Fibroblast of gingiva (primary cell): ENCODE results near the gene MXI1.
A peak's percentile ranks its signal among the peaks of the same experiment; 100 is the strongest.
"Not testable (repeated sequence)": the region's sequence is repeated elsewhere in the genome, so short reads cannot be mapped to it uniquely, and the experiment has no call there.

Source experiments
- DNase-seq: peaks from one replicate; pipeline ENCODE4 v3.0.0-alpha.2; 2011; ENCODE audit warnings: low read depth

MXI1 gene

GRCh38 chr10:110181911-110182310 lies 25.5 kb upstream of the MXI1 start:
- DNase-seq = no peak

GRCh38 chr10:110184398-110184797 lies 23.0 kb upstream of the MXI1 start:
- no peak for DNase-seq

DNA sequence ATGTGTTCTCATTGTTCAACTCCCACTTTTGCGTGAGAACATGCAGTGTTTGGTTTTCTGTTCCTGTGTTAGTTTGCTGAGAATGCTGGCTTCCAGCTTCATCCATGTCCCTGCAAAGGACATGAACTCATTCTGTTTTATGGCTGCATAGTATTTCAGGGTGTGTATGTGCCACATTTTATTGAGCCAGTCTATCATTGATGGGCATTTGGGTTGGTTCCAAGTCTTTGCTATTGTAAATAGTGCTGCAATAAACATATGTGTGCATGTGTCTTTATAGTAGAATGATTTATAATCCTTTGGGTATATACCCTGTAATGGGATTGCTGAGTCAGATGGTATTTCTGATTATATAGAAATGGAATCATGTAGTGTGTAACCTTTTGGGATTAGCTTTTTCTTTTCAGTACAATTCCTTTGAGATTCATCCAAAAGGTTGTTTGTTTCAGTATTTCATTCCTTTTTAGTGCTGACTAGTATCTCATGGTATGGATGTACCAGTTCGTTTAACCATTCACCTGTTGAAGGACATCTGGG lies 21.7 kb upstream of the MXI1 start:
- not testable (repeated sequence) for DNase-seq

GRCh38 chr10:110190170-110190569 lies 17.2 kb upstream of the MXI1 start:
- DNase-seq = no peak

DNA sequence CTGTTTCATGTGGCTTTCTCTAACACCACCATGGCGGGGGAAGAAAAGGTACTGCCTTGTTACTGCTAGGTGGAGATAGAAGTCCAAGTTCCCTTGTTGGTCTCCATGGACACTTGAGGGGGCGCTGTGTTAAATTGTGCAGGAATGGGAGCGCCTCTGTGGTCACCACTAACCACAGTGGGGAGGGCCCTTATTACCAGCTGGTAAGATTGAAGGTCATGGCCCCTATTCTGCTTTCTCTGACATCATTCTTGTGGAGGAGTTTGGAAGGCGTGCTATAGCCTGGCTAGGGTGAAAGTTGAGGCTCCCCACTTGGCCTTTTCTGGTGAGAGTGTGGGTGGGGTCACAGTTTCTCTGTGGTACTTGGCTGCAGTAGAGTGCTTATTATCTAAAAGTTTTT lies 14.9 kb upstream of the MXI1 start:
- DNase-seq = no peak

DNA sequence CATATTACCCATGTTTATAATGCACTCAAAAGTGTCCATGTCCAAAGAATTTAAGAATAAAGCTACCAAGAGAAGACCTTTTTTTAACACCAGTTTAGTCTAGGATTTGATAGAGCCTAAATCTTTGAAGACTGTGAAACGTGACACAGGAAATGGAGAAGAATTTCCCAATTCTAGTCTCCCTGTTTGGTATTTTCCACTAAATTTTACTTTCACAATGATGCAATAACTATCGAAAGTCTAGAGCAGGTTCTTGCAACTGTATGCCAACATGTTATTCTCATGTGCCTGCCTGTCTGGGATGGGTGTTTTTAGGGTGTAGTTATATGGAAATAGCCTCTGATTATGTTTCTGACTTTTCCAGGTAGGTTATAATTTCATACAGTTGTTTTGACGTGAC lies 6.9 kb upstream of the MXI1 start:
- no peak for DNase-seq

- DNase-seq = not testable (repeated sequence)
Measured at GRCh38 chr10:110201046-110201445, 6.4 kb upstream of the MXI1 start.

- no peak for DNase-seq
Measured at GRCh38 chr10:110203500-110204455, 3.6 kb upstream of the MXI1 start.

DNA sequence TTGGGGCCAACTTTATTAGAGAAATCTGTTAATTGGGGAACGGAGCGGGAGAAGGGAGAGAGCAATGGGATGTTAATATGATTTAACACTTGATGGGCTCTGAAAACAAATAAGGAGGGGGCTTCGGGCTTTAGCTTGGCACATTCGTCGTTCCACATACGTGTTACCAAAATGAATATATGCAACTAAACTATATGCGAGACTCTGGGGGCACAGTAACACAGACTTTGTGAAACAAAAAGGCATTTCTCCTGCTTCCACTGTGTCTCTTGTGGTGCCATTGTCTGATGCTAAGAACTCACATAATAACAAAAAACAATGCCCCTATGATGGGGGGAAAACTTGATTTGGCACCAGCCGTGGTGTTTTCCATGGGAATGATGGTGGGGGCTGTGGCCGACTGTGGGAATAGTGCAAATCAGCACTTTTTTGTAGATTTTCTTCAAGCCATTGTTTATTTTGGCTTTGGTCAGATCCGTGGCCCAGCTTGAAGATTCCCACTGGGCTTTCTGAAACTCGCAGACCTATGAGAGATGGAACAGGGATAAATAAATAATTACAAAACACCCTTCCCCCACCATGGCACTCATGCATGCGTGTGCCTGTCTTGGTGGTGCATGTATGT lies 2.2 kb upstream of the MXI1 start:
- DNase-seq = no peak

DNA sequence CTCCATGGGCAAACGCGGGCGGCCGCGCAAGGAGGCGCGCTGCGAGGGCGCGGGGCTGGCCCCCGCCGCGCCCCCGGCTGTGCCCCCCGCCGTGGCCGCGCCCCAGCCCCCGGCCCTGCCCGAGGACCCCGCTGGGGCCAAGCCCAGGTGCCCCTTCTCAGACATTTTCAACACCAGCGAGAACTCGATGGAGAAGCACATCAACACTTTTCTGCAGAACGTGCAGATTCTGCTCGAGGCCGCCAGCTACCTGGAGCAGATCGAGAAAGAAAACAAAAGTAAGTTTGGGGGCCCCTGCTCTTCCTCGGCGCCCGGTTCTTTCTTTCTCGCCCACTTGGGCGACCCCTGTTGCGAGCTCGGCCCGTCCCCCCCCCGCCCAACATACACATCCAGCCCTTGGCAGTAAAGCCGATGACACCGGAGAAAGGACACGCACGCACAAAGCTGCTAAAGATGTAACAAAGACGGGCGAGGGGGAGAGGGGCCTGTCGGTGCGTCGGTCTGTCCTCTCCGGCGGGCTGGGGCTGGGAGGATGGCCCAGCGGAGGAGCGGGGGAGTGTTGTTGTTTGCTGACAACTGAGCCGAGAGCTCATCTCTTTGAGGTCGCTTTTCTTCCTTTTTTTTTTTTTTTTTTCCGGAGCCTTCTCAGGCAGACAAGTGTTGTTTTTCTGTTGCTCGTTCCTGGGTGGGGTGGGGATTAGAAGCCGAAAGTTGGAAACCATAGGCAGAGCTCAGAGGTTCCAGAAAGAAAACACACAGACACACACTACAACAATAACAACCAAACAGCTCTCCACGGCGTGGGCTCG lies 604 bp downstream of the MXI1 start:
- peak; percentile 12 for DNase-seq

DNA sequence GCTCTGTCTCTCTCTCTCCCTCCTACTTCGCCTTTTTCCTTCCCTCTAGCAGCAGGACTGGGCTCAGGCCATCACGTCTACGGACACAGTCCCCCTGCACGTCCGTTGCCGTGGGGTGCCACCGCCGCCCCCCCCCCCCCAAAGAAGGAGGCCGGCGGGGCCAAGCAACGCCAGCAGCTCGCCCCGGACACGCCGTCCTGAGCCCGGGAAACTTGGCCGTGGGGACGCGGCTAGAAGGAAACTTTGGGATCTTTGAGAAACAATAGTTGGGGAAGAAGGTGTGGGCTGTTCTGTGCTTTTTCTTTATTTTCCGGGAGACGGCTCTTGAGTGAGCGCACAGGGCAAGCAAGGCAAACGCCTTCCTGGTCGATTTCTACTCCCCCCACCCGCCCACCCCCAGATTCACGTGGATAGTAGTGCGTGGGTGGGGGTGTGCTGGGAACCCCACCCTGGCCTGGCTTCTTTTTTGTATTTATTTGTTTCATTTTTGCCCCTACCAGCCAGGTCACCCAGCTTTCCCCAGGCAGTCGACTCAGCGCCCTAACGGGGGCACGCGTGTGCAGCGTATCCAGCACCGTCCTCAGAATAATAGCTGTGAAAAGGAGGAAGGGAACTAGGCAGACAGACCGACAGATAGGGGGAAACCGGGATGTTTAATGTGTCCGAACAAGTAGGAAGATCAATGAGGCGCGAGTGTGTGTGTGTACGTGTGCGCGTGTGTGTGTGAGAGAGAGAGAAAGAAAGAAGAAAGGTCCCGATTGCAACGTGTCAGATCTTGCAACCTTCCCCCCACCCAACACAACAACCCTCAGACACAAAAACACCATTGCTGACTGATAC lies 1.4 kb downstream of the MXI1 start:
- DNase-seq = peak; percentile 32

- DNase-seq = peak; percentile 25
Measured at GRCh38 chr10:110209454-110209925, 2.1 kb downstream of the MXI1 start.

DNA sequence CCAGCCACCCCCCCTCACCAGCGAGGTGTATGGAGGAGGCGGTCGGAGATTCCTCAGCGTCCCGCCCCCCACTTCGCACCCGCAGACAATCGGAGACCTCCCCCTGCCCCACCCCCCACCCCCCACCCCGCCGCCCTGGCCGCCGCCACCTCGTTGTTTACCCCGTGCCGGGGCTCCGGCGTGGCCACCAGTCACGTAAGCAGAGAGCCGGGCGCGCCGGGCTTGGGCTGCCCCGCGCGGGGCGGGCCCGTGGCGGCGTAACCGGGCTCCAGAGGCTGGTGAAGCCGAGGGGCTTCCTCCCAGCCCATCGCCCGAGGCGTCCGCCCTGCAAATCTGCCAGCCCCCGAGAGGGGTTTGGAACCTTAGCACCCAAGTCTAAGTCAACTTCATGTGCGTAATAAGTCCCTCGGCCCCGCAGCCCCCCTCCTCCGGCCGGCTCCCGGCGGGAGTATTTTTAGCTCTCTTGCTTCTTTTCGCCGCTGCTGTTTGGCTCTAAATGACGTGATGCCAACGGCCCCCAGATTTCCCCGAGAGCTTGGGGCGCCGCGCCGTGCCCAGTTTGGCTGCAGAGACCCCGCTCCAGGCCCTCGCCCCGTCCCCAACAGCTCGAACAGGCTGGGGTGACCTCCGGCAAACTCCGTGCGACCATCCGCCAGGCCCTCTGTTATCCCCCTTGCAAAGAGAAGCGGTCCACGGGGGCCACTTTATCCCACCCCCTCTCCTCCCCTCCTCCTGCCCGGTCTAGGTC lies 2.7 kb downstream of the MXI1 start:
- DNase-seq = no peak

DNA sequence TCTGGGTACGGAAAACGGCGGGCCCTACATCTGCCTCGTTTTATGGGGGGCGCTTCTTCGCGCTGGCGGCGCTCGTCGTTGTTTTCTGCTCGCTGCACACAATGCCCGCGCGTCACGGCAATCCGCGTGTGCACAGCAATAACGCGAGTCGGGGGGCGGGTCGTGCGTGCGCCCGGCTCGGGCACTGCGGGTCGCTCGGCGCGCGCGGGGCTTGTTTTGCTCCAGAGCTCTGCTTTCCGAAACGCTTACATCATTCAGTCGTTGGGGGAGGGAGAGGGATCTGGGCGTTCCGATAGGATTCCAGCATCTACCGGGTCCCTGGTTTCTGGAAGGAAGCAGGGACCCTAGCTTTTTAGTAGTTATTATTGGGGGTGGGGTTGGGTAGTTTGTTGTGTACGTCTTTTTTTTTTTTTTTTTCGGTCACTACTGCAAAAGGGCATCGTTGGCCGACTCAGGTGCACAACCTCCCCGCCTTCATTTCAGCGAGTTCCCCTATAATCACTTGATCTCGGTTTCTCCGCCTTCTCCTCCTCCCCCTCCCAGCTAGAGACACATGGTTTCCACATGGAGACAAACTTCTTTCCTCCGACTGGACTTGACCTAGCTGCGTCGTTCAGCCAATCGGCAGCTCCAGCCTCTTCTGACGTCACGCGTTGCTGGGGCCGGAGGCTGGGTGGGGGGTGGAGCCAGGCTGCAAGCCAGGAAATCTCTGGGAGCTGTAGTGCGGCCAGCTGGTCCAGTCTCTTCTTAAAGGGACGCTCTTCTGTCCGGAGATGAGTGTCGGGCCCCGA lies 3.5 kb downstream of the MXI1 start:
- DNase-seq = peak; percentile 96

DNA sequence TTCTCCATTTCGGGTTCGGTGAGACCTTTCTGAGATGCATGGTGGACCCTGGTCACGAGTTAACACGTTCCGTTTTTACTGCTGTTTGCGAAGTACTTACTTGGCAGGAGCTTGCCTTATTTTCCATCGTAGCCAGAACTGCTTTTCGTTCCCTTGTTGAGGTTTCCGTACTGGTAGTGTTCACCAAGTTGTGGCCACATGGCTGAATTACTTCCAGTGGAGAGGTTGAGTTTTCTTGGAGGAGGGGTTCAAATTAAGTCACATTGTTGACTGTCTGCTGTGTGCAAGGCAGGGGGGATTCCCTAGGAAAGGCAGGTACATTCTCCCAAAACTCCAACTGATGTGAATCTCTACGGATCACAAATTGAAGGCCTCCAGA lies 4.0 kb downstream of the MXI1 start:
- no peak for DNase-seq

GRCh38 chr10:110212119-110213006 lies 5.0 kb downstream of the MXI1 start:
- no peak for DNase-seq

DNA sequence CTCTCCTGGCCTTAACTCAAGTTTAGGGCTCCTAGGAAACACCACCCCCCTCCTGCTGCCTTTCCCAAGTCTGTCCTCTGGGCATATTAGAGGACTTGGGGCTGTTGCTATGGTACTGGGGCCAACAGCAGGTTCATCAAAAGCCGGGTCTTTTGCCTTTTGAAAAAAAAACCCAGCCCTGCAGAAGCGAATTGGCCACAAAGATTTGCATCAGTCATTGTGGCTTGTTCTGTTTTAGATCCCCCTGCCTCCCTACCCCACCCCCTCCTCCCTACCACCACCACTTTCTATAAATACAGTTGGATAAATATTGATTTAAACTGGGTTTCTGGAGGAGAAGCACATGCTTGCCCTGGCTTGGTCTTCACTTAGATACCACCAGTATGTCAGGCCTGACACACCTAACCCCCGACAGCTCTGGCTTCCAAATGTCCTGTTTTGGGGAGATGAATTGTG lies 7.0 kb downstream of the MXI1 start:
- no peak for DNase-seq
